A673 (cell line): ENCODE data around the gene CNNM3. TPM values are rescaled to one million over a fixed set of nuclear protein-coding genes. Genes with fewer than 3 reads are reported as not detected.

ENCODE experiments used
- BruUV-seq: library from RNA; stranded (reverse); fragments of 400-500 nt; replicated peaks from 2 replicates; lab custom pipeline; 2021; lab: Mats Ljungman, UMichigan
- CTCF ChIA-PET: fragments of 300-600 bp; sonication (Branson Sonifier 250); formaldehyde crosslinking; loops from one replicate; lab custom pipeline; 2022; ENCODE audit warnings: antibody characterized with exemption; lab: Charles Lee
- POLR2A ChIA-PET: fragments of 300-600 bp; sonication (Branson Sonifier 250); formaldehyde crosslinking; loops from one replicate; lab custom pipeline; 2022; ENCODE audit warnings: antibody characterized with exemption; ENCODE audit not compliant: low non-redundant PET; lab: Charles Lee
- DNase-seq: peaks from one replicate; pipeline ENCODE4 v3.0.0-alpha.2; 2015; ENCODE audit warnings: low spot score
- H3K27ac ChIP-seq: fragments of 200-600 bp; sonication (generic); 2 replicates; pipeline ENCODE4 v1.5.1; 2016; ENCODE audit warnings: mixed run types, low read depth, mild to moderate bottlenecking, mixed read lengths, antibody characterized with exemption, low read length; ENCODE audit not compliant: poor library complexity, severe bottlenecking
- H3K27me3 ChIP-seq: fragments of 200-600 bp; sonication (generic); replicated peaks from 2 replicates; pipeline ENCODE4 v1.6.1; 2017; ENCODE audit warnings: mixed run types, low read depth, mild to moderate bottlenecking, mixed read lengths, antibody characterized with exemption, low read length; ENCODE audit not compliant: insufficient read depth, poor library complexity
- H3K36me3 ChIP-seq: fragments of 200-600 bp; sonication (generic); 2 replicates; pipeline ENCODE4 v1.6.1; 2016; ENCODE audit warnings: mixed run types, mild to moderate bottlenecking, mixed read lengths, antibody characterized with exemption, low read length; ENCODE audit not compliant: insufficient read depth, poor library complexity, severe bottlenecking
- H3K4me1 ChIP-seq: fragments of 200-600 bp; sonication (generic); 2 replicates; pipeline ENCODE4 v1.6.1; 2017; ENCODE audit warnings: mixed run types, mild to moderate bottlenecking, mixed read lengths, antibody characterized with exemption, low read length; ENCODE audit not compliant: insufficient read depth, poor library complexity, severe bottlenecking
- H3K4me3 ChIP-seq: fragments of 200-600 bp; sonication (generic); 2 replicates; pipeline ENCODE4 v1.5.1; 2016; ENCODE audit warnings: low read depth, mixed run types, mild to moderate bottlenecking, mixed read lengths, low read length; ENCODE audit not compliant: poor library complexity, severe bottlenecking
- H3K9me3 ChIP-seq: fragments of 200-600 bp; sonication (generic); 2 replicates; pipeline ENCODE4 v1.6.1; 2016; ENCODE audit warnings: mixed run types, low read depth, mild to moderate bottlenecking, mixed read lengths, antibody characterized with exemption, low read length; ENCODE audit not compliant: poor library complexity, severe bottlenecking
- EZH2 ChIP-seq: fragments of 200-600 bp; sonication (generic); IDR thresholded peaks from 2 replicates; pipeline ENCODE4 v1.6.1; 2017; ENCODE audit warnings: borderline replicate concordance, low read depth, mild to moderate bottlenecking, mixed read lengths, antibody characterized with exemption, low read length; ENCODE audit not compliant: poor library complexity, severe bottlenecking
- intact Hi-C: fragments of 100-400 bp; cut with micrococcal nuclease; formaldehyde crosslinking; loops from one replicate; pipeline ENCODE4 v1.10.0; 2022; ENCODE audit not compliant: unreplicated experiment
- total RNA-seq: library from RNA; stranded (reverse); gene quantifications from 2 replicates; pipeline ENCODE4 v1.2.3, GENCODE V29; 2021
- TF ChIP-seq, protein P1 (sequence below): fragments of 300-800, 200-600 bp; sonication (generic); conservative IDR thresholded peaks from 2 replicates; pipeline ENCODE4 v1.5.1; 2017; ENCODE audit warnings: low read depth, mild to moderate bottlenecking, antibody characterized with exemption, low read length, moderate library complexity, mixed read lengths

Gene CNNM3
- total RNA-seq, 1 experiment from 2014 or later, result 20.9 TPM

DNA sequence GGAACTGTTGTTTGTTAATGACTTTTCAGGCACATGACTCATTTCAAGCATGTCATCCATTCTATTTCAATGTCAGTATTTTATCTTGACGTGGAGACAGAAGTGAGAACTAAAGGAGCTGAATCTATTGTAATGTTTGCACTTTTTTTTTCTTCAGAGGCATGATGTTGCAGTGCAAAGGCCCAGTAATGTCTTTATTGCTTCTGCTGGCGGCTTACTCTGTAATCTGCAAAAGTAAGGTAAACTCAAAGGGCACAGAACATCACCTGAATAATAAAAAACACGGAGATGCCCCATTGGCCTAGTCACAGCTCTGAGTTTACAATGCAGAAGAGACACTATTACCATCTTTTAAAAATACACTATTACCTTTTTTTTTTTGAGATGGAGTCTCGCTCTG is 2.4 kb upstream of the CNNM3 start:
- no peaks in the 10 kb centered on the region for H3K36me3 ChIP-seq
- intact Hi-C loops, result no loop called here
- H3K27me3 ChIP-seq, result no peaks in the 10 kb centered on the region
- no peak overlapping the region for H3K4me3 ChIP-seq
- BruUV-seq, result no TSS peak
- ChIA-PET POLR2A (no interaction called here), CTCF (no interaction called here)
- no peak for DNase-seq
- no peaks in the 10 kb centered on the region for H3K4me1 ChIP-seq
- TF ChIP-seq, protein P1, sequence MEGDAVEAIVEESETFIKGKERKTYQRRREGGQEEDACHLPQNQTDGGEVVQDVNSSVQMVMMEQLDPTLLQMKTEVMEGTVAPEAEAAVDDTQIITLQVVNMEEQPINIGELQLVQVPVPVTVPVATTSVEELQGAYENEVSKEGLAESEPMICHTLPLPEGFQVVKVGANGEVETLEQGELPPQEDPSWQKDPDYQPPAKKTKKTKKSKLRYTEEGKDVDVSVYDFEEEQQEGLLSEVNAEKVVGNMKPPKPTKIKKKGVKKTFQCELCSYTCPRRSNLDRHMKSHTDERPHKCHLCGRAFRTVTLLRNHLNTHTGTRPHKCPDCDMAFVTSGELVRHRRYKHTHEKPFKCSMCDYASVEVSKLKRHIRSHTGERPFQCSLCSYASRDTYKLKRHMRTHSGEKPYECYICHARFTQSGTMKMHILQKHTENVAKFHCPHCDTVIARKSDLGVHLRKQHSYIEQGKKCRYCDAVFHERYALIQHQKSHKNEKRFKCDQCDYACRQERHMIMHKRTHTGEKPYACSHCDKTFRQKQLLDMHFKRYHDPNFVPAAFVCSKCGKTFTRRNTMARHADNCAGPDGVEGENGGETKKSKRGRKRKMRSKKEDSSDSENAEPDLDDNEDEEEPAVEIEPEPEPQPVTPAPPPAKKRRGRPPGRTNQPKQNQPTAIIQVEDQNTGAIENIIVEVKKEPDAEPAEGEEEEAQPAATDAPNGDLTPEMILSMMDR, result no peak
- no peak for TF ChIP-seq EZH2
- no peaks in the 10 kb centered on the region for H3K9me3 ChIP-seq
- H3K27ac ChIP-seq, result no peak overlapping the region

DNA sequence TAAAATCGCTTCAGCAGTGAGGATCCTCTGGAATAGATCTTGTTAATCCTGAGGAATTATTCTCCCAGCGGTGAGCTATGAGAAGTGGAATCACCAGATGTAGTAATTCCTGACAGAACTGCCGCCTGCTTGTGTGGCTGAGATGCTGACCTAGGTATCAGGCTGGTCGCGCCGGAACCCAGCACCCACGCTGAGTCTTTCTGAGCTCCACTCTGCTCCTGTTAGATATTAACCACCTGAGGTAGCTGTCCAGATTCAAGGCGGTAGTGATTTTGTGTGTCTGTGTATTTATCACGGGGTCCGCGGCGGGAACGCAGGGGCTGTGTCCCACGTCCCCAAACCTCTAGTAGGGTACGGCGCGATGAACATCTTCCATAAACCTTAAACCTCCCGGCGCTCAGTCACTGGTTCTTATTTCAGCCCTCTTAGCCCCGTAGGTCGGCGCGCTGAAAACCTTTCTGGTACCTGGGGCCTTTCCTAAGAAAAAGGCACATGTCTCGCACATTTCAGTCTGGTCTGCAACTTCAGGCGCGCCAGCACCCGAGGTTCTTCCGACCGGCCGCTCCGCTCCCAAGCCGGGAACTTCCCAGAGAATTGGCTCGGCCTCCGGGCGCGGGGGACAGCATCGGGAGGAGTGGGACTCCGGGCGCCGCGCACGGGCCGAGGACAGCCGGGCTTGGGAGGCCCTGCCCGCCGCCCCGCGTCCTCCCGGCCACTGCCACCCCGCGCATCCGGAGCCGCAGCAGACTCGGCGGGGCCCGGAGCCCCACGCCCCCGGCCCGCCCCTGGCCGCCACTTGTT is 542 bp upstream of the CNNM3 start:
- H3K4me1 ChIP-seq, result no peaks in the 10 kb centered on the region
- no peaks in the 10 kb centered on the region for H3K9me3 ChIP-seq
- H3K36me3 ChIP-seq, result no peaks in the 10 kb centered on the region
- intact Hi-C loops, result loop anchor here (5.0 kb wide), 1 partner anchor 147 kb away; no protein-coding TSS in a partner anchor
- ChIA-PET POLR2A (interaction anchor here (0.7 kb wide), 1 partner anchor 100 kb away, joined by 7 read pairs; no protein-coding TSS in a partner anchor), CTCF (no interaction called here)
- TF ChIP-seq, protein P1, result no peak
- no peak for TF ChIP-seq EZH2
- DNase-seq, result no peak
- BruUV-seq, result no TSS peak
- H3K27me3 ChIP-seq, result no peaks in the 10 kb centered on the region
- peak overlapping the region; percentile 72 for H3K27ac ChIP-seq
- peak overlapping the region; percentile 83 for H3K4me3 ChIP-seq

DNA sequence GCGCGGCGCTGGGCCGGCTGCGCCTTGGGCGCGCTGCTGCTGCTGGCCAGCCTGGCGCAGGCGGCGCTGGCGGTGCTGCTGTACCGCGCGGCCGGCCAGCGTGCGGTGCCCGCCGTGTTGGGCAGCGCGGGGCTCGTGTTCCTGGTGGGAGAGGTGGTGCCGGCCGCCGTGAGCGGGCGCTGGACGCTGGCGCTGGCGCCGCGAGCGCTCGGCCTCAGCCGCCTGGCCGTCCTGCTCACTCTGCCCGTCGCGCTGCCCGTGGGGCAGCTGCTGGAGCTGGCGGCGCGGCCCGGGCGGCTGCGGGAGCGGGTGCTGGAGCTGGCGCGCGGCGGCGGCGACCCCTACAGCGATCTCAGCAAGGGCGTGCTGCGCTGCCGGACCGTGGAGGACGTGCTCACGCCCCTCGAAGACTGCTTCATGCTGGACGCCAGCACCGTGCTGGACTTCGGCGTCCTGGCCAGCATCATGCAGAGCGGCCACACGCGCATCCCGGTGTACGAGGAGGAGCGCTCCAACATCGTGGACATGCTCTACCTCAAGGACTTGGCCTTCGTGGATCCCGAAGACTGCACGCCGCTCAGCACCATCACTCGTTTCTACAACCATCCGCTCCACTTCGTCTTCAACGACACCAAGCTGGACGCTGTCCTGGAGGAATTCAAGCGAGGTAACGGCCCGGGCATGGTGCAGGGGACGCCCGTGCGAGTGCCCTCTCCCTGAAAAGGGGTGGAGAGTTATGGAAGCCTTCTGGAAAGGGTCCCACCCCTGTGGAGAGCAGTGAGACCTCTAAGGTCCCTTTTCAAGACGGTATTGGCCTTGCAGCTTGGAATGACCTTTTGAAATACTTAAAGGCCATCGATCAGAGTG is 1.0 kb downstream of the CNNM3 start:
- intact Hi-C loops, result loop anchor here (5.0 kb wide), 1 partner anchor 145 kb away; no protein-coding TSS in a partner anchor
- ChIA-PET CTCF (interaction anchor here (0.6 kb wide), 1 partner anchor 41 kb away, joined by 8 read pairs; the partner anchor contains the start of gene ANKRD39), POLR2A (no interaction called here)
- no TSS peak for BruUV-seq
- Histone ChIP-seq H3K36me3 (peaks cover 5% of the 10 kb centered on the region), H3K9me3 (no peaks in the 10 kb centered on the region), H3K4me1 (no peaks in the 10 kb centered on the region), H3K4me3 (peak overlapping the region; percentile 83), H3K27me3 (no peaks in the 10 kb centered on the region), H3K27ac (peak overlapping the region; percentile 49)
- TF ChIP-seq, protein P1, result no peak
- no peak for TF ChIP-seq EZH2
- DNase-seq, result peak; percentile 29
